Activated CD8-positive, alpha-beta memory T cell treated with anti-CD3 and anti-CD28 coated beads, Interleukin-2, amount 50 U/mL, for 4 hours (primary cell): ENCODE data around the gene TBC1D3C.
"Not testable (repeated sequence)": the region's sequence is repeated elsewhere in the genome, so short reads cannot be mapped to it uniquely, and the experiment has no call there.

Experiments
- DNase-seq: peaks from one replicate; pipeline ENCODE4 v3.0.0-alpha.2; 2020

TBC1D3C gene

DNA sequence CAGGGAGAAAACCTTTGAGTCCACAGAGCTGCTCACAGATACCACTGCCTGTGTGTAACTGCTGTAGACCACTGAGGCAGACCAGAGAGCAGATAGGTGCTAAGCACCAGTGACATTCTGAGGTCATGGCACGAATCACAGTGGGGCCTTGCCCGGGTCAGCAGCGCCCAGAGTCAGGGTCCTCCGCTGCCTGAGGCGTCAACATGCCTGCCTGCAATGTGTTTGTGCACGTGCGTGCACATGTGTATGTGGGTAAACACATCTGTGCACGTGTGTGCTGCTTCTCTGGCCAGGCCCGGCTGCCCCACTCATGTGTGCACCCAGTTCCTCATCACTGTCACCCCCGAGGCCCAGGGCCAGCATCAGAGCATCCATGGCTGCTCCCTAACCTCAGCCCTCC is at the start of gene TBC1D3C:
Gene TBC1D3C (minus strand): TSS at position 101 of the 400 bp plus-strand sequence. CDS start 1,568 bp downstream, outside the sequence.
- DNase-seq, result not testable (repeated sequence)

DNA sequence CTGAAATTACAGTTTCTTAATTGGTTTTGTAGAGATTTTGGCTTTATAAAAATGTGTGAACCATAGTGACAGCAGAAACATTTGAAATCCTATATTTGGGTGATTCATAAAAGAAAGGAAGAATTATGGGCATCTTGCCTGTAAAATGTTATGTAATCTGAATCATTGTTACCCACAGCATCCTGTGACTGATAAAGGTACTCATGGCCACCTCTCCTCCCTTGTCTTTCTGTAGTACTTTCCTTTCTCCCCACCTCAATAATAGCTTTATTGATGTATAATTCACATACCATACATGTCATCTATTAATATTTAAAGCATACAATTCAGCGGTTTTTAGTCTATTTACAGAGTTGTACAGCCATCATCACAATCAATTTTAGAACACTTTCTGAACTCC is 30.8 kb upstream of the TBC1D3C start:
- DNase-seq, result not testable (repeated sequence)

DNA sequence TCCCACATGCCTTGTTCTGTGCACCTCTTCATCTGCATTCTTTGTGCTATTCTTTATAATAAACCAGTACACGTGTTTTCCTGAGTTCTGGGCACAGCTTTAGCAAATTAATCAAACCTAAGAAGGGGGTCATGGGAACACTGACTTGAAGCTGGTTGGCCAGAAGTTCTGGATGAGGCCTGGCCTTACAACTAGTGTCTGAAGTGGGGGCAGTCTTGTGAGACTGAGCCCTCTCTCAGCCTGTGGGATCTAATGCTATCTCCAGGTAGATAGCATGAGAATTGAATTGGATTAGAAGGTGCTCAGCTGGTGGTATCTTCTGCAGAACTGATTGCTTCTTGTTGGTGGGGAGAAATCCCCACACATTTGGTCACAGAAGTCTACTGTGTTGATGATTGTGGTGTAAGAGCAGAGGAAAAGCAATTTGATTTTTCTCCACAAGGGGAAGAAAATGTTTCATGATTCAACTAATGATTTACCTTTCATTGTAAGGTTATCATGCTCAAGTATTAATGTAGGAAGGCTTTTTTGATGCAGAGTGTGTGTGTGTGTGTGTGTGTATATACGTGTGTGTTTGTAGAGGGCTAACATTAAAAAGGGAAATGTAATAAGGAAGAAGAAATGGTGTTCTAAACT is 25.7 kb upstream of the TBC1D3C start:
- DNase-seq, result not testable (repeated sequence)

DNA sequence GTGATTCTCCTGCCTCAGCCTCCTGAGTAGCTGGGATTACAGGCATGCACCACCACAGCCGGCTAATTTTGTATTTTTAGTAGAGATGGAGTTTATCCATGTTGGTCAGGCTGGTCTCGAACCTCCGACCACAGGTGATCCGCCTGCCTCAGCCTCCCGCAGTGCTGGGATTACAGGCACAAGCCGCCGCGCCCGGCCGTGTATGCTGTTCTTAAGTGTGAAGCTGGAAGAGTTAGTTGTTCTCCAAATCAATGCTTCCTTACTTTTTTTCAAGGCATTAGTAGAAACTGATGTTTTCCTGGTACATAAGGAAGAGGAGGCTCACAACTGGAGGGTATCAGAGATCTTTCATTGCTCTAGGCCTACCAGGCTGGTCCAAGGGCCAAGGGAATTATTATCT is 19.7 kb upstream of the TBC1D3C start:
- DNase-seq, result not testable (repeated sequence)

DNA sequence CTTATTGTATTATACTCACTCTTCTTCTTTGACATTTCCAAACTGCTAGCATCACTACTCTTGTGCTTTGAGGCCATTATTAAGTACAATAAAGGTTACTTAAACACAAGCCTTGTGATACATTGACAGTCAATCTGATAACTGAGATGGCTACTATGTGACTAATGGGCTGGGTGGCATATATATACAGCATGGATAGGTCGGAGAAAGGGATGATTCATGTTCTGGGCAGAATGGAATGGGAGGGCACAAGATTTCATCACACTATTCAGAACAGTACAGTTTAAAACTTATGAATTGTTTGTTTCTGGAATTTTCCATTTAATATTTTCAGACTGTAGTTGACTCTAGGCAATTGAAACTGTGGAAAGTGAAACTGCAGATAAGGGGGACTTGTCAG is 18.9 kb upstream of the TBC1D3C start:
- not testable (repeated sequence) for DNase-seq
